ENCODE measurements around the gene S100Z. TPM values are rescaled to one million over a fixed set of nuclear protein-coding genes. Genes with fewer than 3 reads are reported as not detected.

The S100Z gene
- total and polyA plus RNA-seq, 9 of the 15 experiments (the other 6 are each of a cell fraction or from before 2014, with no cell fraction given): 0.15 to 0.42 (median 0.20) TPM; not detected in 6

GRCh38 chr5:76958991-76959767 lies 109.4 kb downstream of the S100Z start (continued):
- TF ChIP-seq DPF2 (IDR thresholded peaks at IDR 0.05) (peak; percentile 69), RCOR1 (IDR thresholded peaks at IDR 0.05; ENCODE audit: borderline replicate concordance in 1 of 2, low read depth in 2 of 2, low read length in 2 of 2) (0 out of 4 replicates have a peak, but pooled peaks of 1 of the 2 experiments have one; percentile 49), SP2 (IDR thresholded peaks at IDR 0.05; ENCODE audit: extremely low read depth, low read depth, low read length, poor library complexity, severe bottlenecking) (no peak), ARID1B (IDR thresholded peaks at IDR 0.05) (peak; percentile 57; the same call in 1 of the 2 replicates), SOX6 (IDR thresholded peaks at IDR 0.05) (no peak), NFE2 (IDR thresholded peaks at IDR 0.05; ENCODE audit: low read depth) (peak; percentile 62), MAFK (IDR thresholded peaks at IDR 0.05; ENCODE audit: low read length) (peak; percentile 19; the same call in 1 of the 2 replicates), DIDO1 (tag; IDR thresholded peaks at IDR 0.05; ENCODE audit: low read depth) (no peak), CBFA2T3 (IDR thresholded peaks at IDR 0.05) (peak; percentile 42), JUND (IDR thresholded peaks at IDR 0.05; ENCODE audit: borderline replicate concordance, low read depth, low read length) (peak; percentile 78), JUND (tag; IDR thresholded peaks at IDR 0.05; ENCODE audit: borderline replicate concordance, low read depth, low read length) (peak; percentile 78), BHLHE40 (IDR thresholded peaks at IDR 0.05; ENCODE audit: low read length) (peak; percentile 73; the same call in 1 of the 2 replicates), ZNF316 (IDR thresholded peaks at IDR 0.05) (peak; percentile 68), BRD9 (IDR thresholded peaks at IDR 0.05; ENCODE audit: low read depth, partially characterized antibody) (no peak), ZBTB40 (IDR thresholded peaks at IDR 0.05) (no peak), ZBTB40 (CRISPR knock-in tag; IDR thresholded peaks at IDR 0.05) (no peak), MNT (conservative IDR thresholded peaks at IDR 0.05) (0 out of 4 replicates have a peak, but pooled peaks have one; percentile 28 to 31), HMBOX1 (IDR thresholded peaks at IDR 0.05) (peak; percentile 86)
